Neural cell (in vitro differentiated cells): Measurements from ENCODE around the gene CHD2. TPM values are rescaled to one million over a fixed set of nuclear protein-coding genes. Genes with fewer than 3 reads are reported as not detected.

Experiments used
- H2AFZ ChIP-seq: fragments of 200-600, 300-800 bp; sonication (generic), shearing (Covaris generic); 2 replicates; pipeline ENCODE4 v1.6.0; 2014; ENCODE audit warnings: low read depth, mild to moderate bottlenecking, antibody characterized with exemption, low read length, moderate library complexity
- H3F3A ChIP-seq: fragments of 200-600 bp; shearing (Covaris generic); 2 replicates; pipeline ENCODE4 v1.6.1; 2016; ENCODE audit warnings: mild to moderate bottlenecking, moderate library complexity, mixed read lengths, antibody characterized with exemption, low read length; ENCODE audit not compliant: insufficient read depth, poor library complexity, severe bottlenecking
- H3K27ac ChIP-seq: fragments of 200-600, 300-800 bp; sonication (generic), shearing (Covaris generic); 2 replicates; pipeline ENCODE4 v1.5.1; 2014; ENCODE audit warnings: mild to moderate bottlenecking, low read length, moderate library complexity
- H3K27me3 ChIP-seq: fragments of 300-800, 200-600 bp; sonication (generic), shearing (Covaris generic); 2 replicates; pipeline ENCODE4 v1.6.0; 2014; ENCODE audit warnings: mild to moderate bottlenecking, low read depth, low read length, moderate library complexity; ENCODE audit not compliant: insufficient read depth
- H3K36me3 ChIP-seq: fragments of 300-800, 200-600 bp; sonication (generic), shearing (Covaris generic); 2 replicates; pipeline ENCODE4 v1.5.1; 2014; ENCODE audit warnings: mild to moderate bottlenecking, antibody characterized with exemption, low read length, moderate library complexity; ENCODE audit not compliant: insufficient read depth
- H3K4me2 ChIP-seq: fragments of 300-800, 200-600 bp; sonication (generic), shearing (Covaris generic); 2 replicates; pipeline ENCODE4 v1.6.0; 2014; ENCODE audit warnings: mild to moderate bottlenecking, low read length
- H3K4me3 ChIP-seq: fragments of 300-800, 200-600 bp; sonication (generic), shearing (Covaris generic); 2 replicates; pipeline ENCODE4 v1.5.1; 2014; ENCODE audit warnings: mild to moderate bottlenecking, low read length, moderate library complexity
- H3K79me2 ChIP-seq: fragments of 200-600 bp; shearing (Covaris generic); replicated peaks from 2 replicates; pipeline ENCODE4 v1.6.0; 2014; ENCODE audit warnings: mild to moderate bottlenecking, low read length, moderate library complexity; ENCODE audit not compliant: insufficient read depth
- H3K9ac ChIP-seq: fragments of 300-800, 200-600 bp; sonication (generic), shearing (Covaris generic); 2 replicates; pipeline ENCODE4 v1.6.1; 2016; ENCODE audit warnings: mild to moderate bottlenecking, low read length, mixed read lengths
- H3K9me2 ChIP-seq: fragments of 200-600 bp; shearing (Covaris generic); 2 replicates; pipeline ENCODE4 v1.6.1; 2016; ENCODE audit warnings: mild to moderate bottlenecking, low read length, mixed read lengths; ENCODE audit not compliant: insufficient read depth
- H3K9me3 ChIP-seq: fragments of 200-600, 300-800 bp; sonication (generic), shearing (Covaris generic); 2 replicates; pipeline ENCODE4 v1.6.1; 2016; ENCODE audit warnings: mild to moderate bottlenecking, mixed run types, low read length, moderate library complexity, mixed read lengths
- H4K20me1 ChIP-seq: fragments of 200-600 bp; shearing (Covaris generic); 2 replicates; pipeline ENCODE4 v1.6.1; 2016; ENCODE audit warnings: mild to moderate bottlenecking, mixed run types; ENCODE audit not compliant: insufficient read depth
- CTCF ChIP-seq: fragments of 450-650 bp; IDR thresholded peaks from 2 replicates; pipeline ENCODE4 v1.5.1; 2014; ENCODE audit warnings: antibody characterized with exemption, mild to moderate bottlenecking, moderate library complexity; ENCODE audit not compliant: poor library complexity, severe bottlenecking
- EP300 ChIP-seq: fragments of 450-650 bp; conservative IDR thresholded peaks from 2 replicates; pipeline ENCODE4 v1.6.1; 2014; ENCODE audit warnings: antibody characterized with exemption, mild to moderate bottlenecking, moderate library complexity; ENCODE audit not compliant: poor library complexity, severe bottlenecking
- EZH2 ChIP-seq: fragments of 200-600, 300-800 bp; shearing (Covaris generic), sonication (generic); IDR thresholded peaks from 2 replicates; pipeline ENCODE4 v1.6.1; 2014; ENCODE audit warnings: antibody characterized with exemption, low read length, borderline replicate concordance, mild to moderate bottlenecking; ENCODE audit not compliant: insufficient read depth, poor library complexity, severe bottlenecking
- MXI1 ChIP-seq: fragments of 450-650 bp; conservative IDR thresholded peaks from 2 replicates; pipeline ENCODE4 v1.6.1; 2014; ENCODE audit warnings: antibody characterized with exemption, mild to moderate bottlenecking; ENCODE audit not compliant: poor library complexity, severe bottlenecking
- POLR2AphosphoS5 ChIP-seq: IDR thresholded peaks from 2 replicates; pipeline ENCODE4 v1.6.1; 2012
- RAD21 ChIP-seq: fragments of 450-650 bp; conservative IDR thresholded peaks from 2 replicates; pipeline ENCODE4 v1.6.1; 2014; ENCODE audit warnings: antibody characterized with exemption, mild to moderate bottlenecking, moderate library complexity
- REST ChIP-seq: IDR thresholded peaks from 2 replicates; pipeline ENCODE4 v1.6.1; 2012; ENCODE audit warnings: borderline replicate concordance
- SMC3 ChIP-seq: fragments of 450-650 bp; conservative IDR thresholded peaks from 2 replicates; pipeline ENCODE4 v1.6.1; 2014; ENCODE audit warnings: antibody characterized with exemption, mild to moderate bottlenecking, moderate library complexity; ENCODE audit not compliant: poor library complexity
- TAF1 ChIP-seq: IDR thresholded peaks from 2 replicates; pipeline ENCODE4 v1.6.1; 2012; ENCODE audit warnings: low read depth
- polyA plus RNA-seq: library from polyadenylated mRNA; depleted of rRNA; stranded (reverse); fragments of >200 nt; gene quantifications from 2 replicates; pipeline ENCODE4 v1.2.3, GENCODE V29; 2014

CHD2 gene
- polyA plus RNA-seq, 1 donor from 2014 or later = 113 TPM

GRCh38 chr15:92981333-92981732, 81.2 kb downstream of the CHD2 start:
- Histone ChIP-seq H3K36me3 (peaks cover 25% of the 10 kb centered on the region), H3K27me3 (no peaks in the 10 kb centered on the region), H3K9ac (no peak overlapping the region), H4K20me1 (no peaks in the 10 kb centered on the region), H3K79me2 (peaks cover 3% of the 10 kb centered on the region), H3K4me3 (no peak overlapping the region), H3K9me2 (no peaks in the 10 kb centered on the region), H2AFZ (no peak overlapping the region), H3K4me2 (no peak overlapping the region), H3F3A (no peaks in the 10 kb centered on the region), H3K9me3 (no peaks in the 10 kb centered on the region), H3K27ac (no peak overlapping the region)
- TF ChIP-seq POLR2AphosphoS5 = no peak

GRCh38 chr15:92984161-92984560, 84.0 kb downstream of the CHD2 start:
- Histone ChIP-seq H3K27me3 (no peaks in the 10 kb centered on the region), H4K20me1 (no peaks in the 10 kb centered on the region), H3K79me2 (peaks cover 12% of the 10 kb centered on the region), H3K9me2 (no peaks in the 10 kb centered on the region), H3K9me3 (no peaks in the 10 kb centered on the region), H2AFZ (no peak overlapping the region), H3K4me2 (no peak overlapping the region), H3K4me3 (no peak overlapping the region), H3K27ac (no peak overlapping the region), H3F3A (no peaks in the 10 kb centered on the region), H3K36me3 (peaks cover 25% of the 10 kb centered on the region), H3K9ac (no peak overlapping the region)
- TF ChIP-seq MXI1 (no peak), POLR2AphosphoS5 (no peak), REST (no peak)

GRCh38 chr15:92989470-92989869, 89.3 kb downstream of the CHD2 start:
- no peak overlapping the region for H3K4me2 ChIP-seq
- no peak for TF ChIP-seq CTCF
- no peak for TF ChIP-seq SMC3
- no peak for TF ChIP-seq RAD21
- no peak for TF ChIP-seq TAF1
- no peak for TF ChIP-seq POLR2AphosphoS5
- no peak for TF ChIP-seq REST
- no peak for TF ChIP-seq EP300
- no peak for TF ChIP-seq MXI1
- no peak for TF ChIP-seq EZH2
- H3K4me3 ChIP-seq = no peak overlapping the region
- no peak overlapping the region for H3K27ac ChIP-seq
- no peaks in the 10 kb centered on the region for H3K9me3 ChIP-seq
- no peaks in the 10 kb centered on the region for H3K27me3 ChIP-seq
- peaks cover 8% of the 10 kb centered on the region for H3K79me2 ChIP-seq
- H3K36me3 ChIP-seq = peaks cover 15% of the 10 kb centered on the region
- H4K20me1 ChIP-seq = no peaks in the 10 kb centered on the region
- H3K9ac ChIP-seq = no peak overlapping the region
- no peak overlapping the region for H2AFZ ChIP-seq
- no peaks in the 10 kb centered on the region for H3F3A ChIP-seq
- no peaks in the 10 kb centered on the region for H3K9me2 ChIP-seq
